Activated naive CD4-positive, alpha-beta T cell treated with Interleukin-2 at 50 U/mL for 16 hours (primary cell): ENCODE results near the gene TXNL4A.

Experiments
- DNase-seq: peaks from one replicate; pipeline ENCODE4 v3.0.0-alpha.2; 2020

TXNL4A gene

DNA sequence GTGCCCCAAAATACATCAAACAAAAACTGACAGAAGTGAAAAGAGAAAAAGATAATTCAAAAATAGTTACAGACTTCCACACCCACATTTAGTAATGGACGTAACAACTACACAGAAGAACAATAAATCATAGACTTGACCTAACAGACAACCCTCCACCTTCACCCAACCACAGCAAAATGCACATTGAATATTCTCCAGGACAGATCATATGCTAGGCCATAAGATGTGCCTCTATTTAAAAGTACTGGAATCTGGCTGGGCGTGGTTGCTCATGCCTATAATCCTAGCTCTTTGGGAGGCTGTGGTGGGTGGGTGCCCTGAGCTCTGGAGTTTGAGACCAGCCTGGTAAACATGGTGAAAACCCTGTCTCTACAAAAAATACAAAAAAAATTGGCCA is 56.9 kb downstream of the TXNL4A start:
- DNase-seq: no peak

DNA sequence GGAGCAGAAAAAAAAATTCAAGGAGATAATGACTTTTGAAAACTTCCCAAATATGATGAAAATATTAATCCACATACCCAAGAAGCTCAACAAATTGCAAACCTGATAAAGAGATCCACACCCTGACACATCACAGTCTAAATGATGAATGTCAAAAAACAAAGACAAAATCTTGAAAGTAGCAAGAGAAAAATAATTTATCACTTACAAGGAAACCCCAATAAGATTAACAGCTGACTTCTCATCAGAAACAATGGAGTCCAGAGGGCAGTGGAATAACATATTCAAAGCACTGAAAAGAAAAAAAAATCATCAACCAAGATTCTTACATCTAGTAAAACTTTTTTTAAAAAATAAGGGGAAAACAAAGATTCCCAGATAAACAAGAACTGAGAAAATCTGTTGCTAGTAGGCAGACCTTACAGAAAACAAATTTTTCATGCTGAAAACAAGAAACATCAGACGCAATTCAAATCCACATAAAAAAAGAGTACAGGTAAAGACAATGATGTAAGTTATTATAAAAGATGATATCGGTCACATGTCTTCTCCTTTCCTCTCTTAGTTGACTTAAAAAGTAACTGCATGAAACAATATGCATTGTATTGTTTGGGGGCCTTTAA is 58.2 kb downstream of the TXNL4A start:
- no peak for DNase-seq

DNA sequence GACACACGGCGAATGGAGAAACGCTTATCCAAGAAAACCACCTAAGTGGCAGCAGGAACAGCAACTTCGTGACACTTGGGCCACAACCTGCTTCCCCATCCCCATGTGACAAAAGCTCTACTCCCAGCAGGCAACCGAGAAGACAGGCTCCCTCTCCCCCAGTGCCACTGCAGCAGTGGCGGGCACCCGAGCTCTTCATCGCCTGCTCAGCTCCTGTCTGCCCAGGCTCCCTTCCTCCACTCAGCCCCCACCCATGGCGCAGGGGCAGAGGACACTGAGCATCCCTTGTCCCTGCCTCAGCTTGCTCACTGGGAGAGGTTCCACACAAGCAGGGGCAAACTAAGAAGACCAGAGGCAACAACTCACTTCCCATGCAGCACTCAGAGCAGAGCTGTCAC is 59.8 kb downstream of the TXNL4A start:
- no peak for DNase-seq

DNA sequence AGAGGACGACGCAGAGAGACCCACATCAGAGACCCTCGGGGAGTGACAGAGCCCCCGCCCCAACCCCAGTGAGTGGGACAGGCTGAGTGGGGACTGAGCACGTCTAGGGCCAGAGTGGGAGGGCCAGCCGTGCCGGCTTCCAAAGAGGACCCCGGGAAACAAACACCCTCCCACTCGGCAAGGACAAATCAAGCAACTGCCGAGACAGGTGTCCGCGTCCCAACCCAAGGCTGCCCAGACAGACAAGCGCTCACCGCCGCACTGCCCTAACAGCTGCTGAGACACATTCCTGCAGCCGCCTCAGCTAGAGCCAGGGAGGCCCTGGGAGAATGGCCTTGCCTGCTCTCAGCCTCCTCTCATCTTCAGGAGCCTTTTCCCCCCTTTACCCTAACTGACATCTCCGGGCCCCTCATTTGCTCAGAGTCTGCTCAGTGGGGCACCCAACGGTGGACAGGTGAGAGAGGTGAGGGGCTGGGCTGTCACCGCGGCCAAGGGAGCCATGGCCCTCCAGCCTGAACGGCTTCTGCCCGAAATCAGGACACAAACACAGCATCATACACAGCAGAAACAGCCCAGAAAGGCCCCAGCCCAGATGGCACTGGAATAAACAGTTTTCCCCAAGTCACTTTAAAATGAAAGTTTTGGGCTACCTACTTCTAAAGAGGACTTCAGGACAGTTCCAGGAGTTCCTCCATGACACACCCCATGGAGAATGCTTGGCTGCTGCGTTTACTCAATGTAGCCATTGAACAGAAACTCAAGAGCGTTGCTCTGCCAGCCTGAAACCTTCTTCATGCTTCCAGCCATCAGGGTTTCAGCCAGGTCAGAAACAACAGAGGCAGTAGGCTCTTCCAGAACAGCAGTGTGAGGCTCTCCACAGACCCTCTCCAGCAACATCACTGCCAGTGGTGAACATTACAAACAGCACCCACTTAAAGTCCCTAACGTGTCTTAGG is 60.5 kb downstream of the TXNL4A start:
- DNase-seq: no peak

DNA sequence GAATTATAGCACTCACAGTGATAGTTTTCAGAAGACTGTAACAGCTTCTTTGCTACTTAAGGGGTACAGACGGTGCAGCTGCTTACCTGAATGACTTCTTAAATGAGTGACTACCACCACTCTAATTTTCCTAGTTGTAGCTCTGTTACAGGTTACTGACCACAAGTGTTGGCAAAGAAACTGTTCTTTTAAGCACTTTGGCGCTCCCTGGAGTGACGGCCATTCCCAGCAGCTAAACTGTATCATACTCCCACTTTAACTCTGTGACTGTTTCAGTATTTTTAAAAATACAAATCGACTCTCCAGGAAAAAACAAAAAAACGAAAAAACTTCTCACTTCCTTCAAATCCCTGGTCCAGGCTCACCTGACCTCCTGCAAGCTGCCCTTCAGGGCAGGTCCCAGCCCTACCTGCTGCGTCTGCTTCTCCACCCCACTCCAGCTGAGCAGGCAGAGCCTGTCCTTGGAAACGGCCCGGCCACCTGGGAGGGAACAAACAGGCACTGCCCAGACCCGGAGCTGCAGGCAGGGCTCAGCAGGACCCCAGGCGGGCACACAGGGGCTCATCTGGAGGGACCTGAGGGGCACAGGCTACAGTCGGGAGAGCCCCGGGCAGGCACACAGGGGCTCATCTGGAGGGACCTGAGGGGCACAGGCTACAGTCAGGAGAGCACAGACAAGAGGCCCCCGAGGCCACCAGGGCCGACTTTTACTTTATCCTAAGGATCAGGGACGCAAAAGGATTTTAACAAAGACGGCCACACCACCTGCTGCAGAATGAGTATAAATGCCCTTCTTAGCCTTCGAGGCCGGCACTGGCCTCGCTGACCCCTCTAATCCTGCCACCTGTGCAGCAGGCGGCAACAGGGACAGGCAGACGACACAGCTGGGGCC is 61.4 kb downstream of the TXNL4A start:
- no peak for DNase-seq

GRCh38 chr18:79926306-79926705 is 62.1 kb downstream of the TXNL4A start:
- no peak for DNase-seq

DNA sequence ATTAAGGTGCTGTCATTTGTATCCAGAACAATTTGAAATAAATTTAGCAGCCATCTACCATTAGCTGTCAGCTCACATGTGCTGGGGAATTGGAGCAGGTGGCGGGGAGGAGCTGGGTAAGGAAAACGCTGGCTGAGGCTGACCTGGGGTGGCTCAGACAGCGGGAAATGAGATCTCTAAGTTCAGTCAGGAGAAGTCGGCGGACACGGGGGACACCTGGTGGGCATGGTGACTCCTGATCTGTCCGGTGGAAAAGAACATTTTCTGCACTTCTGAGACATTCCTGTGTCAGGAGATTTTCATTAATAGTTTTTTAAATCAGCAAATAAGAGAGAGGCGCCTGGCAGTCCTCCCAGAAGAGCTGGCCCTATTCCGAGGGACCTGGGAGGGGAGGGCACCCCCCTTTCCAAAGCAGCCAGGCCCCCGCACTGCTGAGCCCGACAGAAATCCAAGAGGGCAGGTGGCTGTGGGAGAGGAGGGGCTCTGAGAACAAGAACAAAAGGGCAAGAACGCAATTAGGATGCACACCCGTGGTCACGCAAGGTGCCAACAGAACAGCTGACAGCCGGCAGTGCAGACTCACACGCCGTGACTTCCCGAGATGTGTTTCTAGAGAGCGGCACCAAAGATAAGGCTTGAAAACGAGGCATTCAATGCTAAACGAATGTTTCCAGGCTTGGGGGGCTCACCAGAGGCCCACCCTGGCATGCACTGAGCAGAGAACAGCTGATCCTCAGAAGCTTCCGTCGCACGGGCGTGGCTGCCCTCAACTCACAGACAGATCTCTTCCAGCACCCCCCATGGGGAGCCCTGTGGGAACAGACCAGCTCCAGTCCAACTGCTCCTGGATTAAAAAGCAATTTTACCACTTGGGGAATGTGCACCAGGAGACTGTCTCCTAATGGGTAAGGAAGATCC is 63.3 kb downstream of the TXNL4A start:
- DNase-seq: no peak

DNA sequence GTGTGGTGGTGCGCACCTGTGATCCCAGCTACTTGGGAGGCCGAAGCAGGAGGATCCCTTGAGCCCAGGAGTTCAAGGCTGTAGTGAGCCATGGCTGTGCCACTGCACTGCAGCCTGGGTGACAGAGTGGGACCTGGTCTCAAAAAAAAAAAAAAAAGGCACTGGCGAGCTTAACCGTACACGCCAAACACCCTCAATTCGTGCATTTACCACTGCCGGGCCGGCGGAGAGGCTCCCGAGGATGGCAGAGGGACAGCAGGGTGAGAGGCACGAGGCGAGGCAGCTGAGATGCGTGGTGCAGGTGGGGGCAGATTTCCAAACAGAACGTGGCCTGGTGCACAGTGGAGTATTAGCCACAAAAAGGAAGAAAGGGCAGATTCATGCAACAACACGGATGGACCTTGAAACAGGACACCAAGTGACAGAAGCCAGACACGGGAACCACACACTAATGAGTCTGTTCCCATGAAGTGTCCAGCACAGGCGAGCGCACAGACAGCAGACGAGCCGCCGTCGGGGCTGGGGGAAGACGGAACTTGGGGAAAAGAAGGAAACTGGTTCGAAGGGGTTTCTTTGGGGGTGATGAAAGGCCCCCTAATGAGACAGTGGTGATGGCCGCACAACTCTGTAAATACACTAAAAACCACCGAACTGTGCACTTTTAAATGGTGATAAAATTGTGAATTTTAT is 64.3 kb downstream of the TXNL4A start:
- DNase-seq: no peak

GRCh38 chr18:79922971-79923411 is 65.4 kb downstream of the TXNL4A start:
- no peak for DNase-seq

DNA sequence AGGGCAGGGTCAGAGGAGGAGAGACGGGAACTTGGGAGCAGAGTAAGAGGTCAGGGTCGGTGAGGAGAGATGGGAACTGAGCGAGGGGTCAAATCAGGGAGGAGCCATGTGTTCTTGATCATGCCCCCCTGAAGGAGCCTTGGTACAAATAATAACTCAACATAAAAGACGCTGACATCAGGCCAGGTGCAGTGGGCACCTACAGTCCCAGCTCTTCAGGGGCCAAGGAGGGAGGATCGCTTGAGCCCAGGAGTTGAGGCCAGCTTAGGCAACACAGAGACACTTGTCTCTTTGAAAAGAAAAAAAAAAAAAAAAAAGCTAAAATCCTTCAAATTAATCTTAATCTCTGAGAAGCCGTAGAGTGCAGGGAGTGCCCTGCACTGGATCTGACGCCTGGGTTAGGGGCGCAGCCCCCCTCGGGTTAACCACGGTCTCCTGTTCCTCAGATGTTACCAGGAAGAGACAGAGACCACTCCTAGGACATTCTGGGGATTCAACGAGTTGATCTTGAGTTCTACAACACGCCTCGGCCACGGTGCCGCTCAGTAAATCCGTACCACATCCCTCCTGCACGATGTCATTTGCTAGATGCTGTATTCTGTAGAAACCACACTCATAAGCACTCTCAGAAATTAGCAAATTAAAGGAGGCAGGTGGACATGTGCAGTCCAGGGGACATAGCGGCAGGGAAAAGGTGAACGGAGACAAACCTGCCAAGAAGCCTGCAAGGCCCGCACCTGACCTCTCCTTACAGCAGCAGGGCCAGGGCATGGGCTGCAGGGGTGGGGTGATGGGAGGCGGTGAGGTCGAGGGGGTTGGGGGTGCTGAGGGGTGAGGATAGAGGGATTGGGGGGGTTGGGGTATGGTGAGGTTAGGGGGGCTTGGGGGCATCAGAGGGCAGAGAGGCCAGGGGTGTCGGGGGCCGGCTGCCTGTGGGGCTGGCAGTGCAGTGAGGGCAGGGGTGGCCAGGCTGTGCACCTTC is 66.1 kb downstream of the TXNL4A start:
- DNase-seq: no peak
